ENCODE results near the gene ARF4. TPM values are rescaled to one million over a fixed set of nuclear protein-coding genes. Genes with fewer than 3 reads are reported as not detected.

The ARF4 gene
- total RNA-seq, 3 donors from 2014 or later = 114 to 164 (median 115) TPM

DNA sequence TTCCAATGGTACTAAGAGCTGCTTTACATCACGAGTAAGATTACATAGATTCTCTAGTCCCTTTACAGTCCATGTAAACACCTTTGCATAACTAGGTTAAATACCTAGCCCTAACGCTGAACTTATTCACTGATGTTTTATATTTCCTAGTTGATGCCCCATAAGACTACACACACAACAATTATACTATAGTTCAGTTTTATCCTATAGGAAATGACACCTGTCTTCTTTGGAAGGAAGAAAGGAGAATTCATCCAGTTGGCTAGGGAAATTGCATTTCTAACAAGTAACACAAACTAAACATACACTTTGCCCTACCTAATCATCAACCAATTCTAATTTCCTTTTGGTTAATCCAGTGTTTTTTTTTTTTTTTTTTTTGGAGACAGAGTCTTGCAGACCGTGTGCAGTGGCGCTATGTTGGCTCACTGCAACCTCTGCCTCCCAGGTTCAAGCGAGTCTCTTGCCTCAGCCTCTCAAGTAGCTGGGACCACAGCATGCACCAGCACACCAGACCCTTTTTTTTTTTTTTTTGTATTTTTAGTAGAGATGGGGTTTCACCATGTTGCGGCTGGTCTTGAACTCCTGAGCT lies 27.2 kb downstream of the ARF4 start:
- Histone ChIP-seq H3K4me1 (ENCODE audit: low read depth) (no peaks in the 10 kb centered on the region), H3K36me3 (ENCODE audit: low read depth) (peaks cover 21% of the 10 kb centered on the region), H3K9me3 (no peaks in the 10 kb centered on the region), H3K4me3 (no peak overlapping the region)
- ATAC-seq (no peak), DNase-seq (no peak)
- TF ChIP-seq CTCF (IDR thresholded peaks at IDR 0.05) = no peak
- intact Hi-C loops (cut with DNase I, micrococcal nuclease) = no loop called here

DNA sequence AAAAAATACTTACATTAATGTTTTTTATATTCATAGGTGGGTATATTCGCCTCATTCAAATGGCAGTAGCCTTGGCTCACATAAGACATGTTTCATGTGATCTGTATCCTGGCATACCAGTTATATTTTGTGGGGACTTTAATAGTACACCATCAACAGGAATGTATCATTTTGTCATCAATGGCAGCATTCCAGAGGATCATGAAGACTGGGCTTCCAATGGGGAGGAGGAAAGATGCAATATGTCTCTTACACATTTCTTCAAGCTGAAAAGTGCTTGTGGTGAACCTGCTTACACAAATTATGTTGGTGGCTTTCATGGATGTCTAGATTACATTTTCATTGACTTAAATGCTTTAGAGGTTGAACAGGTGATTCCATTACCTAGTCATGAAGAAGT lies 37.6 kb downstream of the ARF4 start:
- no peaks in the 10 kb centered on the region for H3K36me3 ChIP-seq (ENCODE audit: low read depth)

GRCh38 chr3:57557085-57557537 lies 40.0 kb downstream of the ARF4 start:
- H3K9me3 ChIP-seq = no peaks in the 10 kb centered on the region
- H3K36me3 ChIP-seq (ENCODE audit: low read depth) = no peaks in the 10 kb centered on the region
- peak; percentile 27 for ATAC-seq
- TF ChIP-seq CTCF (IDR thresholded peaks at IDR 0.05) = no peak
- H3K4me1 ChIP-seq (ENCODE audit: low read depth) = peaks cover 21% of the 10 kb centered on the region
- intact Hi-C loops (cut with DNase I, micrococcal nuclease) = loop anchor here in 1 of 2 donors (2.0 kb wide), 1 partner anchor 40 kb away; the partner anchor contains the start of gene ARF4
- peak; percentile 27 to 53 (median 48) for DNase-seq
- H3K4me3 ChIP-seq = peak overlapping the region; percentile 81

More for the DNA sequence above, 37.6 kb downstream of the ARF4 start:
- intact Hi-C loops (cut with DNase I, micrococcal nuclease) = no loop called here
- Histone ChIP-seq H3K9me3 (no peaks in the 10 kb centered on the region), H3K4me1 (ENCODE audit: low read depth) (peaks cover 21% of the 10 kb centered on the region), H3K4me3 (no peak overlapping the region)
- no peak for DNase-seq
- TF ChIP-seq CTCF (IDR thresholded peaks at IDR 0.05) = no peak
- no peak for ATAC-seq

- intact Hi-C loops (cut with DNase I, micrococcal nuclease) = loop anchor here in 1 of 2 donors (2.0 kb wide), 1 partner anchor 40 kb away; the partner anchor contains the start of gene ARF4
- Histone ChIP-seq H3K36me3 (ENCODE audit: low read depth) (no peaks in the 10 kb centered on the region), H3K4me1 (ENCODE audit: low read depth) (peaks cover 21% of the 10 kb centered on the region), H3K9me3 (no peaks in the 10 kb centered on the region), H3K4me3 (peak overlapping the region; percentile 81)
- TF ChIP-seq CTCF (IDR thresholded peaks at IDR 0.05) = no peak
- peak; percentile 62 for ATAC-seq
- DNase-seq = peak in 2 of 3 donors; percentile 41 to 67
Observed at GRCh38 chr3:57556459-57557084, 40.6 kb downstream of the ARF4 start.

- intact Hi-C loops (cut with DNase I, micrococcal nuclease) = loop anchor here in 1 of 2 donors (2.0 kb wide), 1 partner anchor 41 kb away; the partner anchor contains the start of gene ARF4
- no peak for TF ChIP-seq CTCF (IDR thresholded peaks at IDR 0.05)
- ATAC-seq (peak; percentile 92), DNase-seq (peak; percentile 88 to 90 (median 90))
- H3K4me1 ChIP-seq (ENCODE audit: low read depth) = peaks cover 21% of the 10 kb centered on the region
- H3K9me3 ChIP-seq = no peaks in the 10 kb centered on the region
- H3K36me3 ChIP-seq (ENCODE audit: low read depth) = no peaks in the 10 kb centered on the region
- H3K4me3 ChIP-seq = peak within 1 kb of the TSS; percentile 81
Observed at GRCh38 chr3:57555738-57556458, 41.2 kb downstream of the ARF4 start, which contains the start of gene PDE12. TSS of gene PDE12 (plus strand) at chr3:57556274. CDS start at chr3:57556380, 106 bp downstream.

All from mucosa of descending colon (tissue), 3 donors.